Lower leg skin (tissue), 4 donors: ENCODE results near the gene ETHE1. TPM values are rescaled to one million over a fixed set of nuclear protein-coding genes. Genes with fewer than 3 reads are reported as not detected.
"Not testable (repeated sequence)": the region's sequence is repeated elsewhere in the genome, so short reads cannot be mapped to it uniquely, and the experiment has no call there.

Experiments used
- DNase-seq, 2 donors: peaks; one replicate each; pipeline ENCODE4 v3.0.0-alpha.2; 2019; ENCODE audit warnings: low spot score in 2 of 2
- H3K4me3 ChIP-seq: fragments of 200-600 bp; sonication (generic); 2 replicates; pipeline ENCODE4 v1.5.1; 2017; ENCODE audit warnings: mild to moderate bottlenecking, low read depth; ENCODE audit not compliant: poor library complexity, severe bottlenecking
- POLR2A ChIP-seq, 2 donors: fragments of 450-650 bp; IDR thresholded peaks; one replicate each; pipeline ENCODE4 v1.6.1; 2016 to 2017; ENCODE audit warnings: antibody characterized with exemption in 2 of 2, mild to moderate bottlenecking in 1 of 2, moderate library complexity in 1 of 2
- WGBS, 2 donors: methylation state at CpG; one replicate each; pipeline ENCODE4 v1.1.5; 2018; 5-methylcytosine and 5-hydroxymethylcytosine counted together
- intact Hi-C: fragments of 100-400 bp; cut with DNase I; formaldehyde crosslinking; loops from one replicate; pipeline ENCODE4 v1.15.0; 2023; ENCODE audit warnings: low total_unique reads
- total RNA-seq, 4 donors: library from RNA; depleted of rRNA; stranded (reverse); fragments of >200 nt; gene quantifications; one replicate each; pipeline ENCODE4 v1.1.0, GENCODE V29; 2016
- TF ChIP-seq, protein P1 (sequence below), 3 donors: fragments of 450-650 bp; IDR thresholded peaks; one replicate each; pipeline ENCODE4 v1.5.1; 2016; ENCODE audit warnings: antibody characterized with exemption in 3 of 3, mild to moderate bottlenecking in 3 of 3, moderate library complexity in 2 of 3

The ETHE1 gene
- total RNA-seq, 4 donors from 2014 or later, result 63.4 to 79.3 (median 72.8) TPM

DNA sequence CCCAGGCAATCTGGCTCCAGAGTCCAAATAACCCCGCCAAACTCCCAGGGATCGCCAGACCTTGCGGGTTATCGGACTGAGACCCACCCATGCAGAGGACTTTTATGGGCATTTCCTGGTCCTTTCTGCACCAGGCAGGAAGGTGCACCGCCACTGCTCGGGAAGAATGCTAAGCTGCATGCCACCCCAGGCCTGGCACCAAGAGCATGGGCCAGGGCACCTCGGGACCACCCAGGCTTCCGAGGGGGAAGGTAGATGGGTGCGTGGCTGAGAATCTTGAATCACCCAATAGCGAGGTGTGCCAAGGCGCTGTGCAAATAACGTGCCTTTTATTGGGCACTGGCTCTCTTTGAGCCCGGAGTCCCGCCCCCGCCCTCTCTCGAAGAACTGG is 5.6 kb upstream of the ETHE1 start:
- intact Hi-C loops, result no loop called here

DNA sequence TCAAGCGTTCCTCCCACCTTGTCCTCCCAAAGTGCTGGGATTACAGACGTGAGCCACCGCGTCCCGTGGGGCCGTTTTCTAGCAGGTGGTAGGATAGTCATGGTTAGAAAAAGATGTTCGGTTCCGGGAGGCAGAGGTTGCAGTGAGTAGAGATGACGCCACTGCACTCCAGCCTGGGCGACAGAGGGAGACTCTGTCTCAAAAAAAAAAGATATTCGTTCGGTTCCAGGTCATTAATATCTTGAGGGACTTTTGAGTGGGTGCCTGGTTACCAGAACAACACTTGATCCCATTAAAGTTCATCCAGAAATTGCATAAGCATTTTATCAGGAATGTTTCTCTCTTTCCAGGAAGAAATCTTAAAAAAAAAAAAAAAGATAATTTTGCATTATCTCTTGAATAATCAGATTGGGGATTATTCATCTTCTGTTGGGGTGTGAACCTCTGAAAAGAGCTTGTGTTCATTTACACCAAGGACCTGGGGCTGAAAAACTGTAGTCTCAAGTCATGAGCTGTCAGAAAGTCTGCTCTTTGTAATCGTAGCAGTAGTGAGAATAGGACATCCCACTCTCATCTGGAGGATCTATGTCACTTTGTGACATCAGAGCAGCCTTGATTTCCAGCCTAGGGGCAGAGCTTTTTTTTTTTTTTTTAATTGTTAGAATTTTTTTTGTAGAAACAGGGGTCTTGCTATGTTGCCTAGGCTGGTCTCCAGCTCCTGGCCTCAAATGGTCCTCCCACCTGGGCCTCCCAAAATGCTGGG is 1.0 kb upstream of the ETHE1 start:
- intact Hi-C loops, result no loop called here
- DNase-seq, result no peak
- TF ChIP-seq, protein P1, sequence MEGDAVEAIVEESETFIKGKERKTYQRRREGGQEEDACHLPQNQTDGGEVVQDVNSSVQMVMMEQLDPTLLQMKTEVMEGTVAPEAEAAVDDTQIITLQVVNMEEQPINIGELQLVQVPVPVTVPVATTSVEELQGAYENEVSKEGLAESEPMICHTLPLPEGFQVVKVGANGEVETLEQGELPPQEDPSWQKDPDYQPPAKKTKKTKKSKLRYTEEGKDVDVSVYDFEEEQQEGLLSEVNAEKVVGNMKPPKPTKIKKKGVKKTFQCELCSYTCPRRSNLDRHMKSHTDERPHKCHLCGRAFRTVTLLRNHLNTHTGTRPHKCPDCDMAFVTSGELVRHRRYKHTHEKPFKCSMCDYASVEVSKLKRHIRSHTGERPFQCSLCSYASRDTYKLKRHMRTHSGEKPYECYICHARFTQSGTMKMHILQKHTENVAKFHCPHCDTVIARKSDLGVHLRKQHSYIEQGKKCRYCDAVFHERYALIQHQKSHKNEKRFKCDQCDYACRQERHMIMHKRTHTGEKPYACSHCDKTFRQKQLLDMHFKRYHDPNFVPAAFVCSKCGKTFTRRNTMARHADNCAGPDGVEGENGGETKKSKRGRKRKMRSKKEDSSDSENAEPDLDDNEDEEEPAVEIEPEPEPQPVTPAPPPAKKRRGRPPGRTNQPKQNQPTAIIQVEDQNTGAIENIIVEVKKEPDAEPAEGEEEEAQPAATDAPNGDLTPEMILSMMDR (IDR thresholded peaks at IDR 0.05), result no peak
- TF ChIP-seq POLR2A (IDR thresholded peaks at IDR 0.05), result no peak
- no peak overlapping the region for H3K4me3 ChIP-seq
- WGBS, 2 donors, result 21 to 27% methylated on average over 13 of the region's 13 CpGs

More for the DNA sequence above, 5.6 kb upstream of the ETHE1 start:
- peak; percentile 32 to 88 for DNase-seq
- 1 to 2% methylated on average over 13 of the region's 16 CpGs for WGBS, 2 donors
- TF ChIP-seq, protein P1 (IDR thresholded peaks at IDR 0.05), result no peak
- no peak for TF ChIP-seq POLR2A (IDR thresholded peaks at IDR 0.05)
- H3K4me3 ChIP-seq, result peak overlapping the region; percentile 60

DNA sequence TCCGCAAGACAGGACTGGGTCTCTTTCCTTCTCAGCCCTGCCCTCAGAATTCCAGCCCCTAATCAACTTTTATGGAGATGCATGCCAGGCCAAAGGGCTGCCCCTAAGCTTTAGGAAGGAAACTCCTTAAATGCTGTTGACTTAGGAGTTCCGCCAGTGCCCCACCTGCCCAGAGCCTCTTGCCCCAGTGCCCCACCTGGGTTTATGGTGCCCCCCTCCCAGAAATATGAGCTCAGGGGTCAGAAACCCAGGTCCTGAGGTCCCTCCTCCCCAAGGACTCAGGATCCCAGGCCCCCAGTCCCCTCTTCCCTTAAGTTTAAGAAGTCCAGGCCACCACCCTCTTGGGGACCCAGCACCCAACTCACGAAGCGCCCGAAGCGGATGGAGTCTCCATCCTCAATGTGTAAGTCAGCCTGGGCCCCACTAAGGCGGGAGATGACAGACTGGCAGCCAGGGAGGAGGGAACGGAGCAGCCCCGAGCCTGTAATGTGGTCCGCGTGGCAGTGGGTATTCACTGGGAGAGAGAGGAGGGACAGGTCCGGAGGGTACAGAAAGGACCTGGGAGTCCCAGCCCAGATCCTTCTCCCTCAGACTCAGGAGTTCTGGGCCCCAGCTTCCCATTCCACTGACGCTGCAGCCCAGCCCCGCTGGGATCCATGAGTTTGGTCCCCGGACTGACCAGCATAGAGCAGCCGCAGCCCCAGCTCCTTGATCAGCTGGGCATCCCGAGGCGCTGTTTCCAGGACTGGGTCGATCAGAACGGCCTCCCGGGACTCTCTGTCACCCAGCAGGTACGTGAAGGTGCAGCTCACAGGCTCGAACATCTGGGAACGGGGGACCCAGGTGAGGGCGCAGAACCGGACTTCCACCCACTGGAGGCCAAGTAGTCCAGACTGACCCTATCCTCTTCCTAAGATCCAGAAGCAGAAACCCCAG is 897 bp downstream of the ETHE1 start:
- no peak for TF ChIP-seq POLR2A (IDR thresholded peaks at IDR 0.05)
- intact Hi-C loops, result no loop called here
- H3K4me3 ChIP-seq, result peak overlapping the region; percentile 67
- 1 to 4% methylated on average over 19 to 26 of the region's 26 CpGs for WGBS, 2 donors
- DNase-seq, result peak in 1 of 2 donors; percentile 90

DNA sequence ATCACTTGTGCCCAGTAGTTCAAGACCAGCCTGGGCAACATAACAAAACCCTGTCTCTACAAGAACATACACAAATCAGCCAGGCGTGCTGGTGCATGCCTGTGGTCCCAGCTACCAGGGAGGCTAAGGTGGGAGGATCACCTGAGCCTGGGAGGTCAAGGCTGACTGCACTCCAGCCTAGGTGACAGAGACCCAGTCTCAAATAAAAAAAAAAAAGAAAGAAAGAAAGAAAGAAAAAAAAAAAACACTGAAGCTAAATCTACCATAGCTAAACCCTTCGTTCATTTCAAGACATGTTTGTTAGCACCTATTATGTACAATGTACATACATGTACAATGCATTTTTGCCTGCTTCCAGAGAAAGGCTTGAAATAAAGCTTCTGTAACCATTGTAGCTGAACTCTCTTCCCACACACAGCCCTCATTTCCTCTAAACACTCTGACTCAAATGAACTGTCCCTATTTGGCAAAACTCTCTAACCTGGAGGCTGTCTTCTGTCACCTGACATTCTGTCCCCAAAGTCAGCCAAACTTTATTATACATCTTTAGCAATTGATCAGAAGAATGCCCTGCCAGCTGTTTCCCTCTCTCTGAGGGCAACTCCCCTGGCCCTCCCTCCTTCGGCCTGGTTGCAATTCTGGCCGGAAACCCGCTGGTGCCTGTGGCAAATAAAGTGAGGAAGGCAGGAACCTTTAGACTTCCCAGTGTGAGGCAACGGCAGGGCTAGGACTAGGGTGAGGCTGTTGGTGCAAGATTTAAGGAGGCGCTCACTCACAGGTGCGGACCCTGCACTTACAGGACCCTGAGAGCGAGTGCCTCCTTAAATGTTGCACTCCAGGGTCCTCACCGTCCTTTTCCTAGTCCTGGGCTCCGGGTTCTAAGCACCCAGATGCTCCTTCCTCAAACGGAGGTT is 1.8 kb downstream of the ETHE1 start:
- intact Hi-C loops, result no loop called here
- WGBS, 2 donors, result 10 to 12% methylated on average over 12 of the region's 12 CpGs
- no peak for TF ChIP-seq POLR2A (IDR thresholded peaks at IDR 0.05)
- TF ChIP-seq, protein P1 (IDR thresholded peaks at IDR 0.05), result no peak
- H3K4me3 ChIP-seq, result peak overlapping the region; percentile 8
- peak; percentile 69 to 94 for DNase-seq

DNA sequence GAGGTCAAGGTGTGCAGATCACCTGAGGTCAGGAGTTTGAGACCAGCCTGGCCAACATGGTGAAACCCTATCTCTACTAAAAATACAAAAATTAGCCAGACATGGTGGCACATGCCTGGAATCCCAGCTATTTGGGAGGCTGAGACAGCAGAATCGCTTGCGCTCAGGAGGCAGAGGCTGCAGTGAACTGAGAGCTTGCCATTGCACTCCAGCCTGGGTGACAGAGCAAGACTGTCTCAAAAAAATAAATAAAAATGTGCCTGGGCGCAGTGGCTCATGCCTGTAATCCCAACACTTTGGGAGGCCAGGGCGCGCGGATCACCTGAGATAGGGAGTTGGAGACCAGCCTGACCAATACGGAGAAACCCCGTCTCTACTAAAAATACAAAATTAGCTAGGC is 3.3 kb downstream of the ETHE1 start:
- intact Hi-C loops, result not testable (repeated sequence)

DNA sequence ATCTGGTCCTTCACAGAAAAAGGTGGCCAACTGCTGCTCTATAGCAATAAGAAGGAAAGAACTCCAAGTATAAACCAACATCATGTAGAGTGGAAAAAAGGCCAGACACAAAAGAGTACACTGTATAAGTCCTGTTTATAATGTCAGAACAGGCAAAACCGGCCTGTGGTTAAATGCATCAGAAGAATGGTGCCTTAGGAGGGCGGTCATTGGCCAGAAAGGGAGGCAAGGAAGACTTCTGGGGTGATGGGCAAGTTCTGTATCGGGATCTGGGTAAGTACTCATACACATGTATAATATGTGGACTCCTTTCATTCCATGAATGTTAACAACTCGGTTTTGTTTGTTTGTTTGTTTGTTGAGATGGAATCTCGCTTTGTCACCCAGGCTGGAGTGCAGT is 4.1 kb downstream of the ETHE1 start:
- H3K4me3 ChIP-seq, result no peak overlapping the region
- DNase-seq, result no peak
- WGBS, 2 donors, result 82% methylated on average over 5 of the region's 5 CpGs
- no peak for TF ChIP-seq POLR2A (IDR thresholded peaks at IDR 0.05)
- TF ChIP-seq, protein P1 (IDR thresholded peaks at IDR 0.05), result no peak
- intact Hi-C loops, result no loop called here

More for the DNA sequence above, 3.3 kb downstream of the ETHE1 start:
- not testable (repeated sequence) for DNase-seq, H3K4me3 ChIP-seq
- WGBS, 2 donors, result 88 to 93% methylated on average over 8 of the region's 8 CpGs
